ENCODE measurements around the gene ARL15. TPM values are rescaled to one million over a fixed set of nuclear protein-coding genes. Genes with fewer than 3 reads are reported as not detected.

ARL15 gene
- total RNA-seq, 1 donor from 2014 or later: 74.4 TPM

DNA sequence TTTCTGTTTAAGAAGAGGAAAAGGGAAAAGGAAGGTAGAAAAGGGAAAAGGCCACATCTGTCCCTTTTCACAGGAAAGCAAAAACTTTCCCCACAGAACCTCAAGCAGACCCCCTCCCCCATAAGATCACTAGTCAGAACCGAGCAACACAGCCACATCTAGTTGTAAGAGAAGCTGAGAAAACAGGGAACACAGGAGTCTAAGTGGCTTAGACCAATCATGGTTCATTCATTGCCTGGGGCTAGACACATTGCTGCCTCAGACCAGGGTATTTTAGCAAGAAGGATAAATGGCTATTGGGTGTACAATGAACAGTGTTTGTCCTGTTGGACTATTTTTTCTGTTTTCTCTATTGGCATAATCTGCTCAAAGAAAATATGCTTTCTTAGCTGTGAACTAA is 98.0 kb downstream of the ARL15 start:
- intact Hi-C loops (cut with DNase I): loop anchor here (10.0 kb wide), 1 partner anchor 738 kb away; no protein-coding TSS in a partner anchor
- TF ChIP-seq POLR2A (IDR thresholded peaks at IDR 0.05): no peak
- TF ChIP-seq, protein P1, sequence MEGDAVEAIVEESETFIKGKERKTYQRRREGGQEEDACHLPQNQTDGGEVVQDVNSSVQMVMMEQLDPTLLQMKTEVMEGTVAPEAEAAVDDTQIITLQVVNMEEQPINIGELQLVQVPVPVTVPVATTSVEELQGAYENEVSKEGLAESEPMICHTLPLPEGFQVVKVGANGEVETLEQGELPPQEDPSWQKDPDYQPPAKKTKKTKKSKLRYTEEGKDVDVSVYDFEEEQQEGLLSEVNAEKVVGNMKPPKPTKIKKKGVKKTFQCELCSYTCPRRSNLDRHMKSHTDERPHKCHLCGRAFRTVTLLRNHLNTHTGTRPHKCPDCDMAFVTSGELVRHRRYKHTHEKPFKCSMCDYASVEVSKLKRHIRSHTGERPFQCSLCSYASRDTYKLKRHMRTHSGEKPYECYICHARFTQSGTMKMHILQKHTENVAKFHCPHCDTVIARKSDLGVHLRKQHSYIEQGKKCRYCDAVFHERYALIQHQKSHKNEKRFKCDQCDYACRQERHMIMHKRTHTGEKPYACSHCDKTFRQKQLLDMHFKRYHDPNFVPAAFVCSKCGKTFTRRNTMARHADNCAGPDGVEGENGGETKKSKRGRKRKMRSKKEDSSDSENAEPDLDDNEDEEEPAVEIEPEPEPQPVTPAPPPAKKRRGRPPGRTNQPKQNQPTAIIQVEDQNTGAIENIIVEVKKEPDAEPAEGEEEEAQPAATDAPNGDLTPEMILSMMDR (IDR thresholded peaks at IDR 0.05): no peak
- TF ChIP-seq POLR2AphosphoS5 (IDR thresholded peaks at IDR 0.05; ENCODE audit: insufficient read depth in 1 of 2, low read depth in 1 of 2): no peak

DNA sequence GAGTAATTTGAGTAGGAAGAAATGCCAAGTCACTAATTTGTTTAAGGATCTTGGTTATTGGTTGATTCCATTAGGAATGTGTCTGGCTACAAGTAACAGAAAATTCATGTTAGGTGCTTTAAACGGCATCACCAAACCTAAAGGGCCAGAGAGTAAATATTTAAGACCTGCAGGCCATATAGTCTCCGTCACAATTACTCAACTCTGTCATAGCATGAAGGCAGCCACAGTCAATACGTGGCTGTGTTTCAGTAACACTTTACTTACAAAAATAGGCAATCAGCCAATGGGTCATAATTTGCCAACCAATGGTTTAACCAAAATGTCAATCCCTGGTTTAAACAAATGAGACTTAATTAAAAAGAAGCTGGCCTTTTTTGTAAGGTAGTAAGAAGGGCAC is 98.5 kb downstream of the ARL15 start:
- TF ChIP-seq POLR2AphosphoS5 (IDR thresholded peaks at IDR 0.05; ENCODE audit: insufficient read depth in 1 of 2, low read depth in 1 of 2): no peak
- no peak for TF ChIP-seq POLR2A (IDR thresholded peaks at IDR 0.05)
- TF ChIP-seq, protein P1 (IDR thresholded peaks at IDR 0.05): no peak
- H3K4me3 ChIP-seq: no peak overlapping the region
- no peaks in the 10 kb centered on the region for H3K4me1 ChIP-seq
- H3K9me3 ChIP-seq: no peaks in the 10 kb centered on the region
- intact Hi-C loops (cut with DNase I): loop anchor here (10.0 kb wide), 1 partner anchor 737 kb away; no protein-coding TSS in a partner anchor
- no peak for DNase-seq (ENCODE audit: extremely low spot score in 2 of 2)
- H3K27ac ChIP-seq: no peak overlapping the region
- H3K27me3 ChIP-seq: no peaks in the 10 kb centered on the region
- no peaks in the 10 kb centered on the region for H3K36me3 ChIP-seq

More for the DNA sequence above, 98.0 kb downstream of the ARL15 start:
- Histone ChIP-seq H3K9me3 (no peaks in the 10 kb centered on the region), H3K27me3 (no peaks in the 10 kb centered on the region), H3K4me1 (no peaks in the 10 kb centered on the region), H3K27ac (no peak overlapping the region), H3K4me3 (no peak overlapping the region), H3K36me3 (no peaks in the 10 kb centered on the region)
- DNase-seq (ENCODE audit: extremely low spot score in 2 of 2): no peak

DNA sequence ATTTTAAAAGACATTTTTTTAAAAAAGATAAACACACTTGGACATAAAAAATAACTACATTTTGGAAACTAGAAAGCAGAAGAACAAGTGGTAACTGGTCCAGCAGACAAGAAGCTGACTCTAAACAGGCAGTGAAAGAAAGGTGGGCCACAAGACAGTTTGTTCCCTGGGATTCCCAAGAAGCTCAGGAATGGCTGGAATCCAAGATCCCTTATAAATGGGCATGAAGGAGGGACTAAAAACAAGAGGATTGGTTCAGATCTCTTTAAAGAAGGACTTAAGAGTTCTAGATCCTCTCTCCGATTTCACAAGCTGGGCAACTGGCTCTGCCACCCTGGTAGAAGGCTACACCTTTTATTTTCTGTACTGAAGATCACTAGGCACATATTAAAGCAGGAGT is 102.8 kb downstream of the ARL15 start:
- H3K36me3 ChIP-seq: no peaks in the 10 kb centered on the region
- H3K4me3 ChIP-seq: no peak overlapping the region
- TF ChIP-seq POLR2A (IDR thresholded peaks at IDR 0.05) (no peak), POLR2AphosphoS5 (IDR thresholded peaks at IDR 0.05; ENCODE audit: insufficient read depth in 1 of 2, low read depth in 1 of 2) (no peak)
- TF ChIP-seq, protein P1 (IDR thresholded peaks at IDR 0.05): no peak
- no peaks in the 10 kb centered on the region for H3K4me1 ChIP-seq
- no peaks in the 10 kb centered on the region for H3K9me3 ChIP-seq
- DNase-seq (ENCODE audit: extremely low spot score in 2 of 2): no peak
- no peaks in the 10 kb centered on the region for H3K27me3 ChIP-seq
- no peak overlapping the region for H3K27ac ChIP-seq
- intact Hi-C loops (cut with DNase I): no loop called here

DNA sequence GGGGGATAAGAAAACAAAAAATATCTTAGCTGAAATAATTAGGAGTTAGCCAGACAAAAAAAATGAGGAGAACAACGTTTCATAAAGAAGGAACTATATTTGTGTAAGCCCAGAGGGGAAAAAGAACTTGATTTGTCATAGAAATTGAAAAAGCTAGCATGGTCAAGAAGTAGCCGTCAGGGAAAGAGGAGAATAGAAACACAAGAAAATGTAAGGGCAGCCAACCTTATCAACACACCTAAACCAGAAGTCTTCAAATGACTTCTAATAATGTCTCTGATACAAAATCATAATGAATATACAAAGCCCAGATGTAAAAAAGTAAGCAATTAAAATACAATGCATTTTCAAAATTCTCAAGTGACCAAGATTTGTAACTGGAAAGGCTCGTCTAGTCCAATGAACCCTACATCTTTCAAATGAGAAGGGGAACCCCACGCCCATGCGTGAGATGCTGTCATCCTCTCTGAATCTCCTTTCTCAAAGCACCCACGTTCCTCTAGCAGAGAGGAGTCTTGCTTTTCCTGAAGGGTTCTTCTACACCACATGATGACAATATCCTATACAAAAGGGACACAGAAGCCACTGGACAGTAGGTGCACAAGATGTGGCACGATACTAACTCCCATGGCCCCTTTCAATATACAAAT is 103.7 kb downstream of the ARL15 start:
- DNase-seq (ENCODE audit: extremely low spot score in 2 of 2): no peak
- H3K9me3 ChIP-seq: no peaks in the 10 kb centered on the region
- no peak for TF ChIP-seq POLR2A (IDR thresholded peaks at IDR 0.05)
- TF ChIP-seq POLR2AphosphoS5 (IDR thresholded peaks at IDR 0.05; ENCODE audit: insufficient read depth in 1 of 2, low read depth in 1 of 2): no peak
- TF ChIP-seq, protein P1 (IDR thresholded peaks at IDR 0.05): no peak
- no peak overlapping the region for H3K27ac ChIP-seq
- no peaks in the 10 kb centered on the region for H3K36me3 ChIP-seq
- H3K4me1 ChIP-seq: no peaks in the 10 kb centered on the region
- H3K4me3 ChIP-seq: no peak overlapping the region
- H3K27me3 ChIP-seq: no peaks in the 10 kb centered on the region
- intact Hi-C loops (cut with DNase I): no loop called here

- Histone ChIP-seq H3K9me3 (no peaks in the 10 kb centered on the region), H3K4me3 (no peak overlapping the region), H3K27ac (no peak overlapping the region), H3K36me3 (no peaks in the 10 kb centered on the region), H3K4me1 (no peaks in the 10 kb centered on the region), H3K27me3 (no peaks in the 10 kb centered on the region)
- no peak for TF ChIP-seq POLR2A (IDR thresholded peaks at IDR 0.05)
- TF ChIP-seq, protein P1 (IDR thresholded peaks at IDR 0.05): no peak
- TF ChIP-seq POLR2AphosphoS5 (IDR thresholded peaks at IDR 0.05; ENCODE audit: insufficient read depth in 1 of 2, low read depth in 1 of 2): no peak
- no peak for DNase-seq (ENCODE audit: extremely low spot score in 2 of 2)
- intact Hi-C loops (cut with DNase I): no loop called here
Observed at GRCh38 chr5:54205918-54206317, 104.5 kb downstream of the ARL15 start.

All from vagina (tissue), 2 donors.